NT2/D1 (cell line): ENCODE data around the gene SGK1.

Source experiments
- SUZ12 ChIP-seq: IDR thresholded peaks from 2 replicates; pipeline ENCODE4 v1.6.1; 2011; ENCODE audit not compliant: insufficient read length, insufficient read depth; ENCODE audit errors: extremely low read depth
- YY1 ChIP-seq: IDR thresholded peaks from 2 replicates; pipeline ENCODE4 v1.6.1; 2011; ENCODE audit not compliant: insufficient read length, insufficient read depth
- ZNF274 ChIP-seq: IDR thresholded peaks from 2 replicates; pipeline ENCODE4 v1.6.1; 2011; ENCODE audit warnings: mild to moderate bottlenecking, low read depth, low read length

DNA sequence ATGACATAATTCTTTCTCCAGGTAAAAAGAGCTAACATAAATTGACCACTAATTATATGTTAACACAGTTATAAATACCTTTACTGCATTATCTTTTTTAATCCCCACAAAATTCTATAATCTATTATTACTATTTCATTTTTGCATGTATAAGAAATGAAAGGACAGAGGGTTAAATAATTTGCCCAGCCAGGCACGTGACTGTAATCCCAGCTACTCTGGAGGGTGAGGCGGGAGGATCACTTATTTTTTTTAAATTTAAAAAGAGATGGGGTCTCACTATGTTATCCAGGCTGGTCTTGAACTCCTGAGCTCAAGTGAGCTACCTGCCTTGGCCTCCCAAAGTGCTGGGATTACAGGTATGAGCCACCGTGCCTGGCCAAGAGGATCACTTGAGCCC lies 121.9 kb downstream of the SGK1 start:
- no peak for TF ChIP-seq SUZ12
- no peak for TF ChIP-seq YY1
- TF ChIP-seq ZNF274, result no peak
